GM12872 (cell line): Measurements from ENCODE around the gene LYSMD4.
A peak's percentile ranks its signal among the peaks of the same experiment; 100 is the strongest.

Experiments
- CTCF ChIP-seq: IDR thresholded peaks from 3 replicates; pipeline ENCODE4 v1.5.1; 2011; ENCODE audit warnings: low read depth, mild to moderate bottlenecking, low read length, moderate library complexity; ENCODE audit not compliant: insufficient read depth

LYSMD4 gene

GRCh38 chr15:99733268-99734039, at the start of gene LYSMD4:
LYSMD4 (minus strand) TSS chr15:99733437; CDS start chr15:99731999, 1,438 bp downstream.
- no peak for TF ChIP-seq CTCF

- TF ChIP-seq CTCF = no peak
Observed at GRCh38 chr15:99777144-99777543, 43.9 kb upstream of the LYSMD4 start.

- TF ChIP-seq CTCF = no peak
Observed at GRCh38 chr15:99764522-99764921, 31.3 kb upstream of the LYSMD4 start.

GRCh38 chr15:99763827-99764226, 30.6 kb upstream of the LYSMD4 start:
- no peak for TF ChIP-seq CTCF

- TF ChIP-seq CTCF = no peak
Observed at GRCh38 chr15:99762288-99762687, 29.1 kb upstream of the LYSMD4 start.

- TF ChIP-seq CTCF = peak; percentile 84
Observed at GRCh38 chr15:99755692-99756409, 22.6 kb upstream of the LYSMD4 start.

GRCh38 chr15:99753066-99753465, 19.8 kb upstream of the LYSMD4 start:
- no peak for TF ChIP-seq CTCF
